Thymus (tissue), 14 donors: ENCODE measurements around the gene ATXN8OS. TPM values are rescaled to one million over a fixed set of nuclear protein-coding genes. Genes with fewer than 3 reads are reported as not detected.

ENCODE experiments used
- DNase-seq, 9 donors: peaks; one replicate each; pipeline ENCODE4 v3.0.0-alpha.2; 2013; ENCODE audit warnings: low spot score in 9 of 9, low read depth in 6 of 9, missing footprints in 1 of 9
- H3K27ac ChIP-seq, 2 donors: one replicate each; pipeline ENCODE4 v1.5.1; 2013; ENCODE audit warnings: control low read depth in 1 of 2, low read depth in 1 of 2, low read length in 1 of 2, mild to moderate bottlenecking in 1 of 2, moderate library complexity in 1 of 2
- H3K27me3 ChIP-seq, 2 donors: one replicate each; pipeline ENCODE4 v1.5.1; 2013; ENCODE audit warnings: low read length in 1 of 2; ENCODE audit not compliant: control insufficient read depth in 2 of 2, insufficient read depth in 1 of 2
- H3K36me3 ChIP-seq, 2 donors: one replicate each; pipeline ENCODE4 v1.5.1; 2013; ENCODE audit warnings: low read length in 1 of 2, mild to moderate bottlenecking in 1 of 2, moderate library complexity in 1 of 2; ENCODE audit not compliant: control insufficient read depth in 2 of 2, insufficient read depth in 2 of 2
- H3K4me1 ChIP-seq, 2 donors: one replicate each; pipeline ENCODE4 v1.5.1; 2013; ENCODE audit warnings: low read length in 2 of 2; ENCODE audit not compliant: control insufficient read depth in 2 of 2, insufficient read depth in 2 of 2
- H3K4me3 ChIP-seq, 2 donors: one replicate each; pipeline ENCODE4 v1.5.1; 2013; ENCODE audit warnings: low read length in 2 of 2, control low read depth in 1 of 2, mild to moderate bottlenecking in 1 of 2
- H3K9me3 ChIP-seq, 2 donors: one replicate each; pipeline ENCODE4 v1.5.1; 2013; ENCODE audit warnings: low read length in 1 of 2, mild to moderate bottlenecking in 1 of 2; ENCODE audit not compliant: control insufficient read depth in 2 of 2, insufficient read depth in 1 of 2
- whole genome bisulfite sequencing: extraction: QIAGEN DNeasy Blood & Tissue Kit; methylation state at CpG from one replicate; pipeline ENCODE4 v1.1.7; 2013; 5-methylcytosine and 5-hydroxymethylcytosine counted together
- long read RNA-seq, 10 donors: transcript quantifications; one replicate each; lab custom pipeline, GENCODE V29; 2026
- polyA plus RNA-seq: library from polyadenylated mRNA; stranded (reverse); fragments of 200-250 nt; gene quantifications from one replicate; pipeline ENCODE4 v1.2.3, GENCODE V29; 2013
- total RNA-seq: library from RNA; stranded (reverse); fragments of 120-200 nt; gene quantifications from one replicate; pipeline ENCODE4 v1.2.4, GENCODE V29; 2013
- donor health status: healthy.

The ATXN8OS gene
- total RNA-seq: not detected
- polyA plus RNA-seq: not detected
- long read RNA-seq, donor 1: 0 reads
- long read RNA-seq, donor 2: 0 reads
- long read RNA-seq, donor 3: 0 reads
- long read RNA-seq, donor 4: 0 reads
- long read RNA-seq, donor 5: 0 reads
- long read RNA-seq, donor 6: 0 reads
- long read RNA-seq, donor 7: 0 reads
- long read RNA-seq, donor 8: 0 reads
- long read RNA-seq, donor 9: 0 reads
- long read RNA-seq, donor 10: 0 reads

DNA sequence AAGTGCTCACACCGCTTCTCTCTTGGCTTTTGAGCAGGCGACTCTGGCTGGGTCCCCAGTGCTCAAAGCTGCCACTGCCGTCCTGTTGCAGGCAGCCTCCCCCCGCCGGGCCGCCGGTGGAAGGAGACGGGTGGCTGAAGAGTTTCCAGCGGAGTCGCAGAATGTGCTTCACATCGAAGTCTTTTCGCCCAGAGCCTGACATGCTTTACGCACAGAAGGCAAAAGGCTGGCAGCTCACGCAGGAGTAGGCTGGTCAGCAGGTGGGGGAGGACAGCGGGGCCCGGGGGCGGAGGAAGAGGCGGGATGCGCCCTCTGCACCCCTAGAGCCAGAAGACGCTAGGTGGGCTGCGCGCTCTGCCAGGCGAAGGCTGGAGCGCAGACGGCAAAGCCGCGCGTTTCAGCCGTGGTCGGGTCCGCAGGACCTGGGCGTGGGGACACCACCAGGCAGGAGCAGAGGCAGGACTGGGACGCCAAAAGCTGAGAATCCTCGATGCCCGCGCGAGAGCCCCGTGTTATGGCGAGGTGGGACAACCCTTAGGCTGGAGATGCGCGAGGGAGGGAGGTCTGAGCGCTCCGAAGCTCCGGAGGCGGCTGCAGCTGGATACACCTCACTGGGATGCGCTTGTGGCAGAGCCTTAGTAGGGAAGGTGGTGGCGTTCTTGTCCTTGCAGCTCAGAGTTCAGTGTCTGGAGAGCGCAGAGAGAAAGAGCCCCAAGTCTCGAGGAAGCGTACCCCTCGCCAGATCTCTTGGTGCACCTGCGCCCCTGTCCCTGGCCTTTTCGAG is at the start of gene ATXN8OS:
Gene ATXN8OS (plus strand): TSS at position 329 of the 784 bp plus-strand sequence.
- DNase-seq: no peak
- no peaks in the 10 kb centered on the region for H3K36me3 ChIP-seq
- WGBS: 6% methylated on average over 53 of the region's 53 CpGs
- no peak within 1 kb of the TSS for H3K4me3 ChIP-seq
- no peaks in the 10 kb centered on the region for H3K9me3 ChIP-seq
- H3K27ac ChIP-seq: no peak within 1 kb of the TSS
- peaks cover 0 to 13% of the 10 kb centered on the region in 2 donors for H3K27me3 ChIP-seq
- no peaks in the 10 kb centered on the region for H3K4me1 ChIP-seq

- no peak for DNase-seq
- Histone ChIP-seq H3K27ac (no peak overlapping the region), H3K9me3 (no peaks in the 10 kb centered on the region), H3K4me3 (no peak overlapping the region), H3K36me3 (no peaks in the 10 kb centered on the region), H3K4me1 (no peaks in the 10 kb centered on the region), H3K27me3 (no peaks in the 10 kb centered on the region)
- WGBS: 29% methylated on average over 4 of the region's 4 CpGs
Observed at GRCh38 chr13:70080012-70080411, 27.6 kb upstream of the ATXN8OS start.

DNA sequence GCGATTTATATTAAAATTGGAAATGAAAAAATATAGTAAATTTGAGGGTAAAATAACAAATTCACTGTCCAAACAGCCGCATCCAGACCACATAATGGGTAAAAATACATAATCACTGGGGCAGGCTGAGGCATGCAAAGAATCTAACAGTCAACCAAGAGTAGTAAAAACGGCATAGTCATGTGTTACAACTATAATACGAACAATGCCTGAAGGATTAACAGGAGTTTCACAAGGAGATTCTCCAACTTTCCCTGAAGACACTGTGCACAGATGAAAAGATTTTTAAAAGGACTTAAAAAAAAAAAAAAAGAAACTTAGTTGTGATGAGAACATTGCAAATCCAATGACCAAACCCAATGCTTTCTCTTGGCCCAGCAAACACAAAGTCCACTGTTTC is 20.4 kb upstream of the ATXN8OS start:
- H3K36me3 ChIP-seq: no peaks in the 10 kb centered on the region
- H3K4me1 ChIP-seq: no peaks in the 10 kb centered on the region
- no peak overlapping the region for H3K27ac ChIP-seq
- H3K27me3 ChIP-seq: no peaks in the 10 kb centered on the region
- H3K4me3 ChIP-seq: no peak overlapping the region
- 91% methylated on average over 4 of the region's 4 CpGs for WGBS
- no peak for DNase-seq
- no peaks in the 10 kb centered on the region for H3K9me3 ChIP-seq

DNA sequence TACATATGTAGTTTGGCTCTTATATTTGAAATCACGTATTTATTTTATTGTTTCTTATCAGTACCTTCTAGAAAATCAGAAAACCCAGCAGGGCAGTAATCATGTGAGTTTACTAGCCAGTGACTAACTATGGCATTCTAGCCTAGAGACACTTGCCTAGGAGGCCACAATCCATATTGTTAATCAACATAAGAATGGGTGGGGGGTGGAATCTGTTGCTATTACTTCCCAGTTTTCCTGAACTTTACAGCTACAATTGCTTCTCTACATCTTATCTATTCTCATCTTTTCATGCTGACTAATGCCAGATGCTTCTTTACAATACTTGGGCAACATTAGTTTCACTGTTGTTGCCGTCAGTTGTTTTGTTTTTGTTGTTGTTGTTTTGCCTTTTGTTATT is 18.7 kb upstream of the ATXN8OS start:
- H3K27me3 ChIP-seq: no peaks in the 10 kb centered on the region
- H3K4me3 ChIP-seq: no peak overlapping the region
- no peaks in the 10 kb centered on the region for H3K4me1 ChIP-seq
- no peak for DNase-seq
- H3K9me3 ChIP-seq: no peaks in the 10 kb centered on the region
- 90% methylated on average over 2 of the region's 2 CpGs for WGBS
- no peak overlapping the region for H3K27ac ChIP-seq
- no peaks in the 10 kb centered on the region for H3K36me3 ChIP-seq

GRCh38 chr13:70090036-70090723 is 17.4 kb upstream of the ATXN8OS start:
- no peaks in the 10 kb centered on the region for H3K36me3 ChIP-seq
- no peaks in the 10 kb centered on the region for H3K4me1 ChIP-seq
- WGBS: 95% methylated on average over 2 of the region's 2 CpGs
- DNase-seq: no peak
- H3K4me3 ChIP-seq: no peak overlapping the region
- no peaks in the 10 kb centered on the region for H3K9me3 ChIP-seq
- no peak overlapping the region for H3K27ac ChIP-seq
- no peaks in the 10 kb centered on the region for H3K27me3 ChIP-seq

GRCh38 chr13:70098669-70099068 is 9.0 kb upstream of the ATXN8OS start:
- no peaks in the 10 kb centered on the region for H3K27me3 ChIP-seq
- H3K4me1 ChIP-seq: no peaks in the 10 kb centered on the region
- no peaks in the 10 kb centered on the region for H3K36me3 ChIP-seq
- 61% methylated on average over 1 of the region's 1 CpG for WGBS
- no peak overlapping the region for H3K4me3 ChIP-seq
- no peaks in the 10 kb centered on the region for H3K9me3 ChIP-seq
- no peak for DNase-seq
- H3K27ac ChIP-seq: no peak overlapping the region

- Histone ChIP-seq H3K4me3 (no peak overlapping the region), H3K27me3 (peaks cover 0 to 13% of the 10 kb centered on the region in 2 donors), H3K36me3 (no peaks in the 10 kb centered on the region), H3K4me1 (no peaks in the 10 kb centered on the region), H3K9me3 (no peaks in the 10 kb centered on the region), H3K27ac (no peak overlapping the region)
- DNase-seq: no peak
Observed at GRCh38 chr13:70104481-70104880, 3.1 kb upstream of the ATXN8OS start.

GRCh38 chr13:70107125-70107497 is 515 bp upstream of the ATXN8OS start:
- Histone ChIP-seq H3K9me3 (no peaks in the 10 kb centered on the region), H3K4me1 (no peaks in the 10 kb centered on the region), H3K27me3 (peaks cover 0 to 13% of the 10 kb centered on the region in 2 donors), H3K36me3 (no peaks in the 10 kb centered on the region), H3K4me3 (no peak overlapping the region), H3K27ac (no peak overlapping the region)
- DNase-seq: no peak
- 35% methylated on average over 9 of the region's 9 CpGs for WGBS

GRCh38 chr13:70108356-70109105 is 905 bp downstream of the ATXN8OS start, which contains the start of gene KLHL1:
Gene KLHL1, minus strand, starts transcription at chr13:70108452. Its CDS starts 753 bp downstream, at chr13:70107699.
- DNase-seq: no peak
- no peaks in the 10 kb centered on the region for H3K9me3 ChIP-seq
- no peak within 1 kb of the TSS for H3K27ac ChIP-seq
- WGBS: 75% methylated on average over 18 of the region's 18 CpGs
- H3K36me3 ChIP-seq: no peaks in the 10 kb centered on the region
- H3K4me3 ChIP-seq: no peak within 1 kb of the TSS
- H3K4me1 ChIP-seq: no peaks in the 10 kb centered on the region
- H3K27me3 ChIP-seq: peaks cover 0 to 13% of the 10 kb centered on the region in 2 donors
